ENCODE measurements around the gene PACRG. TPM values are rescaled to one million over a fixed set of nuclear protein-coding genes. Genes with fewer than 3 reads are reported as not detected.

The PACRG gene
- total RNA-seq, 1 experiment from 2014 or later: 0.59 TPM

- intact Hi-C loops (cut with micrococcal nuclease; ENCODE audit: unreplicated experiment): no loop called here
- Histone ChIP-seq H3K9me3 (ENCODE audit: control insufficient read depth, insufficient read depth, low read depth, low read length) (no peaks in the 10 kb centered on the region), H3K36me3 (ENCODE audit: control insufficient read depth, insufficient read depth, low read length) (no peaks in the 10 kb centered on the region), H3K27me3 (ENCODE audit: control insufficient read depth, insufficient read depth, low read length) (no peaks in the 10 kb centered on the region), H3K4me3 (ENCODE audit: low read depth in 2 of 2, low read length in 2 of 2) (no peak overlapping the region), H3K4me1 (ENCODE audit: control insufficient read depth, insufficient read depth, low read length) (peaks cover 8% of the 10 kb centered on the region), H3K27ac (ENCODE audit: low read length) (no peak overlapping the region)
- TF ChIP-seq CTCF (IDR thresholded peaks at IDR 0.05) (no peak), POLR2AphosphoS5 (IDR thresholded peaks at IDR 0.05; ENCODE audit: low read depth, low read length) (no peak), TCF7L2 (IDR thresholded peaks at IDR 0.05; ENCODE audit: low read depth, low read length) (no peak), SIN3A (IDR thresholded peaks at IDR 0.05; ENCODE audit: borderline replicate concordance, insufficient read depth, low read depth, low read length) (no peak), REST (IDR thresholded peaks at IDR 0.05; ENCODE audit: insufficient read depth in 1 of 2, low read depth in 2 of 2, low read length in 1 of 2) (no peak)
- no TSS peak for BruUV-seq (replicated peaks)
- DNase-seq (ENCODE audit: low read depth, low spot score) (no peak), ATAC-seq (no peak)
- ChIA-PET CTCF (no interaction called here), POLR2A (no interaction called here)
- in situ Hi-C loops (cut with HindIII; ENCODE audit: low pct_unique_long_range_greater_than_20kb, low sequenced_read_pairs): no loop called here
Observed at GRCh38 chr6:163333038-163333437, 605.3 kb downstream of the PACRG start.

- intact Hi-C loops (cut with micrococcal nuclease; ENCODE audit: unreplicated experiment): no loop called here
- CTCF ChIA-PET: no interaction called here
Observed at GRCh38 chr6:163333701-163334663, 606.2 kb downstream of the PACRG start.

More at GRCh38 chr6:163333701-163334663, 606.2 kb downstream of the PACRG start:
- in situ Hi-C loops (cut with HindIII; ENCODE audit: low pct_unique_long_range_greater_than_20kb, low sequenced_read_pairs): no loop called here
- Histone ChIP-seq H3K36me3 (ENCODE audit: control insufficient read depth, insufficient read depth, low read length) (no peaks in the 10 kb centered on the region), H3K4me3 (ENCODE audit: low read depth in 2 of 2, low read length in 2 of 2) (no peak overlapping the region), H3K4me1 (ENCODE audit: control insufficient read depth, insufficient read depth, low read length) (peaks cover 8% of the 10 kb centered on the region), H3K27me3 (ENCODE audit: control insufficient read depth, insufficient read depth, low read length) (no peaks in the 10 kb centered on the region), H3K9me3 (ENCODE audit: control insufficient read depth, insufficient read depth, low read depth, low read length) (no peaks in the 10 kb centered on the region), H3K27ac (ENCODE audit: low read length) (no peak overlapping the region)
- POLR2A ChIA-PET: no interaction called here
- DNase-seq (ENCODE audit: low read depth, low spot score) (no peak), ATAC-seq (no peak)
- no TSS peak for BruUV-seq (replicated peaks)
- TF ChIP-seq POLR2AphosphoS5 (IDR thresholded peaks at IDR 0.05; ENCODE audit: low read depth, low read length) (no peak), REST (IDR thresholded peaks at IDR 0.05; ENCODE audit: insufficient read depth in 1 of 2, low read depth in 2 of 2, low read length in 1 of 2) (no peak), CTCF (IDR thresholded peaks at IDR 0.05) (no peak), SIN3A (IDR thresholded peaks at IDR 0.05; ENCODE audit: borderline replicate concordance, insufficient read depth, low read depth, low read length) (no peak), TCF7L2 (IDR thresholded peaks at IDR 0.05; ENCODE audit: low read depth, low read length) (no peak)
